A549 treated with Hydrocortisone at 1 μM for 4 hours (cell line): Measurements from ENCODE around the gene LCLAT1. TPM values are rescaled to one million over a fixed set of nuclear protein-coding genes. Genes with fewer than 3 reads are reported as not detected.

Experiments
- total RNA-seq: library from RNA; stranded (reverse); fragments of 200-300 nt; extraction: Qiagen RNA extraction; gene quantifications from 5 replicates; pipeline ENCODE4 v1.2.3, GENCODE V29; 2022

The LCLAT1 gene
- total RNA-seq: 12.1 to 23.2 TPM (median 16.7 TPM) in 5 replicates

DNA sequence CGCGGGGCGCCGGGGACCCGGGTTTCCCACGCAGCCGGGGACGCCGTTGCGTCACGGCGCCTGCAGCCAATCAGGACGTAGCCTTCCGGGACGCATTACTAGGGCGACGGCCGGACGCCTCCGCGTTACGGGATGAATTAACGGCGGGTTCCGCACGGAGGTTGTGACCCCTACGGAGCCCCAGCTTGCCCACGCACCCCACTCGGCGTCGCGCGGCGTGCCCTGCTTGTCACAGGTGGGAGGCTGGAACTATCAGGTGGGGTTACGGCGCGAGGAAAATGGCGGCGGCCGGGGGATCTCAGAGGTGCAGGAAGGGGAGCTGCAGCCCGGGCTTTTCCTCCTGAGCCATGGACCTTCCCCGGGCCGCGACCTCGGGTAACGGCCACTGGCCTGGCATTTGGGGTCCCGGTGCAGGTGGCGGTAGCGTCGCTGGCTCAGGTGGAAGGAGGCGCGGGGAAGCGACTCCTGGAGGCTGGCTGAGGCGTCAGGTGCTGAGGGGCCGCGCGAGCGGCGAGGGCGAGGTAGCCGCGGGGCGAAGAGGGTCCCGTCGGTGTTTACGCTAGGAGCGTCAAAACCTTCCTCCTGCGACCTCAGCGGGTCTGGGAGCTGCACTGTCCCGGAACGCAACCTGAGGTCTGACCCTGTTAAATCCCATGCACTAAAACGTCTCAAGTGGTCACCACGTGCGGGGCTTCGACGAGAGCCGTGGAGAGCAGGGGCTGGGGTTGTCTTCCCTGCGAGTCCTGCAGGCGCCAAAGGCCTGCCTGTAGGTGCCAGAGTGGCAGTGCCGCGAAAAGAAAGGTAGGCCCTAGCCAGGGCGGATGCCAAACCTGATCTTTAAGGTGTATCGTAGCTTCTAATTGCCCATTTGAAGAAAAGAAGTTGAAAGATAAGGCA is at the start of gene LCLAT1:
Gene LCLAT1 (plus strand): TSS at position 98 of the 897 bp plus-strand sequence. CDS start 78,345 bp downstream, outside the sequence.

Other genes starting within 250 kb of the LCLAT1 start
- 92.6 to 190 TPM (median 140 TPM) in 5 replicates for gene LBH, start 215.7 kb upstream of the LCLAT1 start, total RNA-seq